HEK293 (cell line): ENCODE data around the gene XAGE3.
"Not testable (repeated sequence)": the region's sequence is repeated elsewhere in the genome, so short reads cannot be mapped to it uniquely, and the experiment has no call there.

Experiments used
- CTCF ChIA-PET: fragments of 350-600 bp; formaldehyde crosslinking; extraction: SDS; loops from one replicate; lab custom pipeline; 2021; ENCODE audit warnings: antibody characterized with exemption; lab: Yijun Ruan, JAX
- POLR2A ChIA-PET: fragments of 300-600 bp; formaldehyde crosslinking; extraction: SDS; loops from one replicate; lab custom pipeline; 2020; ENCODE audit warnings: antibody characterized with exemption, inconsistent platforms; lab: Yijun Ruan, JAX
- H3K27ac ChIP-seq: fragments of 200-500 bp; sonication (Bioruptor generic); 2 replicates; pipeline ENCODE4 v1.5.1; 2014; ENCODE audit warnings: low read depth, low read length, control low read depth, inconsistent platforms; ENCODE audit errors: extremely low read depth
- H3K36me3 ChIP-seq, 2 experiments: fragments of 200-500 bp in 1 of 2; sonication (Bioruptor generic) in 1 of 2; 1 replicate in 1 of 2; 2 replicates in 1 of 2; pipeline ENCODE4 v1.5.1; 2014 to 2017; ENCODE audit warnings: inconsistent platforms in 2 of 2, low read length in 2 of 2; ENCODE audit not compliant: control insufficient read depth in 2 of 2, insufficient read depth in 1 of 2
- H3K4me1 ChIP-seq: fragments of 200-500 bp; sonication (Bioruptor generic); 2 replicates; pipeline ENCODE4 v1.5.1; 2014; ENCODE audit warnings: mild to moderate bottlenecking, low read length, inconsistent platforms; ENCODE audit not compliant: control insufficient read depth, insufficient read depth
- H3K4me3 ChIP-seq: 2 replicates; pipeline ENCODE4 v1.5.1; 2011; ENCODE audit warnings: low read depth, mild to moderate bottlenecking, control low read depth, low read length, moderate library complexity
- H3K9me3 ChIP-seq: fragments of 200-500 bp; sonication (Bioruptor generic); 2 replicates; pipeline ENCODE4 v1.5.1; 2014; ENCODE audit warnings: low read depth, low read length, inconsistent platforms; ENCODE audit not compliant: control insufficient read depth, insufficient read depth
- GFI1B ChIP-seq: fragments of 450-650 bp; formaldehyde crosslinking; IDR thresholded peaks from 2 replicates; pipeline ENCODE4 v1.5.1; 2016; ENCODE audit warnings: missing biosample characterization, missing genetic modification characterization
- HOXC10 ChIP-seq: sonication (generic); formaldehyde crosslinking; IDR thresholded peaks from 2 replicates; pipeline ENCODE4 v1.8.1; 2023; ENCODE audit warnings: mild to moderate bottlenecking, missing genetic modification reagents
- KLF7 ChIP-seq: fragments of 450-650 bp; formaldehyde crosslinking; IDR thresholded peaks from 2 replicates; pipeline ENCODE4 v1.5.1; 2016; ENCODE audit warnings: missing biosample characterization, missing genetic modification characterization, borderline replicate concordance
- MEIS1 ChIP-seq: sonication (generic); formaldehyde crosslinking; IDR thresholded peaks from 2 replicates; pipeline ENCODE4 v1.8.1; 2022; ENCODE audit warnings: missing genetic modification reagents, mild to moderate bottlenecking, borderline replicate concordance
- TRIM28 ChIP-seq: IDR thresholded peaks from 2 replicates; pipeline ENCODE4 v1.6.1; 2011; ENCODE audit warnings: low read length, control low read depth, borderline replicate concordance
- ZBTB20 ChIP-seq: fragments of 450-650 bp; formaldehyde crosslinking; IDR thresholded peaks from 2 replicates; pipeline ENCODE4 v1.5.1; 2016; ENCODE audit warnings: missing biosample characterization, missing genetic modification characterization
- ZNF146 ChIP-seq: fragments of 450-650 bp; formaldehyde crosslinking; IDR thresholded peaks from 2 replicates; pipeline ENCODE4 v1.5.1; 2016; ENCODE audit warnings: missing biosample characterization, missing genetic modification characterization
- ZNF211 ChIP-seq: fragments of 450-650 bp; formaldehyde crosslinking; IDR thresholded peaks from 2 replicates; pipeline ENCODE4 v1.5.1; 2016; ENCODE audit warnings: low read depth, missing biosample characterization, missing genetic modification characterization
- ZNF394 ChIP-seq: fragments of 450-650 bp; formaldehyde crosslinking; IDR thresholded peaks from 2 replicates; pipeline ENCODE4 v1.5.1; 2016; ENCODE audit warnings: missing biosample characterization, missing genetic modification characterization, mild to moderate bottlenecking, moderate library complexity, borderline replicate concordance
- ZNF48 ChIP-seq: fragments of 450-650 bp; formaldehyde crosslinking; IDR thresholded peaks from 2 replicates; pipeline ENCODE4 v1.5.1; 2016; ENCODE audit warnings: missing biosample characterization, missing genetic modification characterization
- ZNF621 ChIP-seq: fragments of 450-650 bp; formaldehyde crosslinking; IDR thresholded peaks from 2 replicates; pipeline ENCODE4 v1.5.1; 2017; ENCODE audit warnings: missing biosample characterization, missing genetic modification characterization
- ZNF658 ChIP-seq: fragments of 450-650 bp; formaldehyde crosslinking; IDR thresholded peaks from 2 replicates; pipeline ENCODE4; 2016; ENCODE audit warnings: missing biosample characterization, missing genetic modification characterization
- ZNF701 ChIP-seq: fragments of 450-650 bp; formaldehyde crosslinking; IDR thresholded peaks from 2 replicates; pipeline ENCODE4 v1.5.1; 2016; ENCODE audit warnings: missing biosample characterization, missing genetic modification characterization
- TF ChIP-seq, protein P1 (sequence below): fragments of 450-650 bp; formaldehyde crosslinking; IDR thresholded peaks from 2 replicates; pipeline ENCODE4 v1.5.1; 2016; ENCODE audit warnings: missing biosample characterization, missing genetic modification characterization
- TF ChIP-seq, protein P2 (sequence below): fragments of 450-650 bp; formaldehyde crosslinking; IDR thresholded peaks from 2 replicates; pipeline ENCODE4 v1.5.1; 2016; ENCODE audit warnings: missing biosample characterization, missing genetic modification characterization
- TF ChIP-seq, protein P3 (sequence below): fragments of 450-650 bp; formaldehyde crosslinking; IDR thresholded peaks from 2 replicates; pipeline ENCODE4 v1.5.1; 2016; ENCODE audit warnings: missing biosample characterization, missing genetic modification characterization
- TF ChIP-seq, protein P4 (sequence below): fragments of 450-650 bp; formaldehyde crosslinking; IDR thresholded peaks from 2 replicates; pipeline ENCODE4 v1.5.1; 2017; ENCODE audit warnings: missing biosample characterization, missing genetic modification characterization

Gene XAGE3

DNA sequence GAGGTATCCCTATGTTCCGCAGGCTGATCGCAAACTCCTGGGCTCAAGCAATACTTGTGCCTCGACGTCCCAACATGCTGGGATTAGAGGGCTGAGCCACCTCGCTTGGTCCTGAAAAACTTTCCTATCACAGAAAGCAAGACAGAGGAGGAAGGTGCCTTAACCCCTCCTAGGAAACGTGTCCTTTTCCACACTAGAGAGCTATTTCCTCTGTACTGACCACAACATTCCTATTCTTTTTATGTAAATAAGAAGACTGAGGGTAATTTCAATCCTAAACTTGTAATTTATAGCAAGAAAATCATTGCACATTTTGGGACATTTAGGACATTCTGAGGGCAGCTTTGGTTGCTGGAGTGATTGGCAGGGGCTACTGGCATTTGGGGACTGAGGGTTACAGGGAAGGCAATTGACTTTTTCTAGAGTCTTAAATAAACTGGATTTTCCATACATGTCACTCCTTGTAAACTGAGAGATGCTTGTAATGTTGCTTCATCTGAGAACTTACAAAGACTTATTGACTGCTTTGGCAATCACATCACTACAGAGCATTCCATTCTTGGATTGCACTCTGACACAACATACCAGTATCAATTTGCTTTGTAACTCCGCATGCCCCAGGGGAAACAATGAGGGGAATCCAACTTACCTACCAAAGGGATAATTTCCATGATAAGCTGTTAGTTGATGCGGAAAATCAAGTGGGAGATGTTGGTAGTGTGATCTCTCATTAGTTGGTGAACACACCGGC lies 15.6 kb downstream of the XAGE3 start:
- ChIA-PET CTCF (no interaction called here), POLR2A (no interaction called here)
- no peak for TF ChIP-seq ZNF211 (tag by site-specific recombination)
- TF ChIP-seq ZBTB20 = no peak
- no peak for TF ChIP-seq ZNF701 (tag by site-specific recombination)
- TF ChIP-seq GFI1B (tag by site-specific recombination) = no peak
- TF ChIP-seq TRIM28 = no peak
- TF ChIP-seq KLF7 (tag by site-specific recombination) = no peak
- TF ChIP-seq, protein P1, sequence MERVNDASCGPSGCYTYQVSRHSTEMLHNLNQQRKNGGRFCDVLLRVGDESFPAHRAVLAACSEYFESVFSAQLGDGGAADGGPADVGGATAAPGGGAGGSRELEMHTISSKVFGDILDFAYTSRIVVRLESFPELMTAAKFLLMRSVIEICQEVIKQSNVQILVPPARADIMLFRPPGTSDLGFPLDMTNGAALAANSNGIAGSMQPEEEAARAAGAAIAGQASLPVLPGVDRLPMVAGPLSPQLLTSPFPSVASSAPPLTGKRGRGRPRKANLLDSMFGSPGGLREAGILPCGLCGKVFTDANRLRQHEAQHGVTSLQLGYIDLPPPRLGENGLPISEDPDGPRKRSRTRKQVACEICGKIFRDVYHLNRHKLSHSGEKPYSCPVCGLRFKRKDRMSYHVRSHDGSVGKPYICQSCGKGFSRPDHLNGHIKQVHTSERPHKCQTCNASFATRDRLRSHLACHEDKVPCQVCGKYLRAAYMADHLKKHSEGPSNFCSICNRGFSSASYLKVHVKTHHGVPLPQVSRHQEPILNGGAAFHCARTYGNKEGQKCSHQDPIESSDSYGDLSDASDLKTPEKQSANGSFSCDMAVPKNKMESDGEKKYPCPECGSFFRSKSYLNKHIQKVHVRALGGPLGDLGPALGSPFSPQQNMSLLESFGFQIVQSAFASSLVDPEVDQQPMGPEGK (tag by site-specific recombination) = no peak
- no peak for TF ChIP-seq ZNF48
- no peaks in the 10 kb centered on the region for H3K9me3 ChIP-seq
- no peak overlapping the region for H3K27ac ChIP-seq
- H3K4me3 ChIP-seq = no peak overlapping the region
- no peaks in the 10 kb centered on the region for H3K36me3 ChIP-seq
- H3K4me1 ChIP-seq = no peaks in the 10 kb centered on the region

DNA sequence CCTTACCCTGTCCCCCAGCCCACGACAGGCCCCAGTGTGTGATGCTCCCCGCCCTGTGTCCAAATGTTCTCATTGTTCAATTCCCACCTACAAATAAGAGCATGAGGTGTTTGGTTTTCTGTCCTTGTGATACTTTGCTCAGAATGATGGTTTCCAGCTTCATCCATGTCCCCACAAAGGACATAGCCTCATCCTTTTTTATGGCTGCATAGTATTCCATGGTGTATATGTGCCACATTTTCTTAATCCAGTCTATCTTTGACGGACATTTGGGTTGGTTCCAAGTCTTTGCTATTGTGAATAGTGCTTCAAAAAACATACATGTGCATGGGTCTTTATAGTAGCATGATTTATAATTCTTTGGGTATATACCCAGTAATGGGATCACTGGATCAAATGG lies 24.3 kb downstream of the XAGE3 start:
- TF ChIP-seq ZNF146 = peak; percentile 71
- H3K4me1 ChIP-seq, H3K9me3 ChIP-seq, H3K27ac ChIP-seq, H3K36me3 ChIP-seq, H3K4me3 ChIP-seq, CTCF ChIA-PET, POLR2A ChIA-PET: not testable (repeated sequence)

DNA sequence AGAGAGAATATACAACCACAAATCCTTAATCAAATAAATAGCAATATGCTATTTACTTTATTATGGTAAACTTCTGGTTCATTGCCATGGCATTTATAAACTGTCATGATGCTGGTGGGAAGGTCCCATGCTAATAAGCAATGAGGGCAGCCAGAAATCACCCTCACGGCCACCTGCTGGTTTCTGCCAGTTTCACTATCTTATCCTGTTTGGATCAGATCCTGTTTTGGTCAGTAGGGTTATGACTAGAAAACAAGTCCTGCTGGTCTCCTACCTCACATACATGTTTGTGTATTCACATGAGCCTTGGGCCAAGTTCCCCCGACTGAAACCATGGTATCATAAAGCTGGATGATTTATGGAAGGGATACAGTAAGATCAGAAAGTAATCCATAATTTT lies 28.7 kb downstream of the XAGE3 start:
- Histone ChIP-seq H3K27ac (no peak overlapping the region), H3K9me3 (no peaks in the 10 kb centered on the region), H3K4me3 (no peak overlapping the region), H3K4me1 (no peaks in the 10 kb centered on the region), H3K36me3 (no peaks in the 10 kb centered on the region)
- ChIA-PET CTCF (no interaction called here), POLR2A (no interaction called here)
- no peak for TF ChIP-seq HOXC10 (CRISPR knock-in tag)
- TF ChIP-seq ZNF621 (tag by site-specific recombination) = no peak
- TF ChIP-seq ZNF658 (tag by site-specific recombination) = no peak
- TF ChIP-seq, protein P2, sequence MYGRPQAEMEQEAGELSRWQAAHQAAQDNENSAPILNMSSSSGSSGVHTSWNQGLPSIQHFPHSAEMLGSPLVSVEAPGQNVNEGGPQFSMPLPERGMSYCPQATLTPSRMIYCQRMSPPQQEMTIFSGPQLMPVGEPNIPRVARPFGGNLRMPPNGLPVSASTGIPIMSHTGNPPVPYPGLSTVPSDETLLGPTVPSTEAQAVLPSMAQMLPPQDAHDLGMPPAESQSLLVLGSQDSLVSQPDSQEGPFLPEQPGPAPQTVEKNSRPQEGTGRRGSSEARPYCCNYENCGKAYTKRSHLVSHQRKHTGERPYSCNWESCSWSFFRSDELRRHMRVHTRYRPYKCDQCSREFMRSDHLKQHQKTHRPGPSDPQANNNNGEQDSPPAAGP (tag by site-specific recombination) = no peak
- TF ChIP-seq MEIS1 (CRISPR knock-in tag) = no peak
- no peak for TF ChIP-seq ZNF394 (tag by site-specific recombination)
- no peak for TF ChIP-seq ZBTB20
- TF ChIP-seq, protein P3, sequence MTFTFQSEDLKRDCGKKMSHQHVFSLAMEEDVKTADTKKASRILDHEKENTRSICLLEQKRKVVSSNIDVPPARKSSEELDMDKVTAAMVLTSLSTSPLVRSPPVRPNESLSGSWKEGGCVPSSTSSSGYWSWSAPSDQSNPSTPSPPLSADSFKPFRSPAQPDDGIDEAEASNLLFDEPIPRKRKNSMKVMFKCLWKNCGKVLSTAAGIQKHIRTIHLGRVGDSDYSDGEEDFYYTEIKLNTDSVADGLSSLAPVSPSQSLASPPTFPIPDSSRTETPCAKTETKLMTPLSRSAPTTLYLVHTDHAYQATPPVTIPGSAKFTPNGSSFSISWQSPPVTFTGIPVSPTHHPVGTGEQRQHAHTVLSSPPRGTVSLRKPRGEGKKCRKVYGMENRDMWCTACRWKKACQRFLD (tag by site-specific recombination) = no peak
- TF ChIP-seq, protein P4, sequence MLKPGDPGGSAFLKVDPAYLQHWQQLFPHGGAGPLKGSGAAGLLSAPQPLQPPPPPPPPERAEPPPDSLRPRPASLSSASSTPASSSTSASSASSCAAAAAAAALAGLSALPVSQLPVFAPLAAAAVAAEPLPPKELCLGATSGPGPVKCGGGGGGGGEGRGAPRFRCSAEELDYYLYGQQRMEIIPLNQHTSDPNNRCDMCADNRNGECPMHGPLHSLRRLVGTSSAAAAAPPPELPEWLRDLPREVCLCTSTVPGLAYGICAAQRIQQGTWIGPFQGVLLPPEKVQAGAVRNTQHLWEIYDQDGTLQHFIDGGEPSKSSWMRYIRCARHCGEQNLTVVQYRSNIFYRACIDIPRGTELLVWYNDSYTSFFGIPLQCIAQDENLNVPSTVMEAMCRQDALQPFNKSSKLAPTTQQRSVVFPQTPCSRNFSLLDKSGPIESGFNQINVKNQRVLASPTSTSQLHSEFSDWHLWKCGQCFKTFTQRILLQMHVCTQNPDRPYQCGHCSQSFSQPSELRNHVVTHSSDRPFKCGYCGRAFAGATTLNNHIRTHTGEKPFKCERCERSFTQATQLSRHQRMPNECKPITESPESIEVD (tag by site-specific recombination) = no peak
